NCI-H2171 treated with DMSO at 0.1 percent for 48 hours (cell line): ENCODE results near the gene LIX1.

Experiments used
- DNase-seq: peaks from one replicate; lab custom pipeline; 2025; lab: John Stamatoyannopoulos, UW

LIX1 gene

DNA sequence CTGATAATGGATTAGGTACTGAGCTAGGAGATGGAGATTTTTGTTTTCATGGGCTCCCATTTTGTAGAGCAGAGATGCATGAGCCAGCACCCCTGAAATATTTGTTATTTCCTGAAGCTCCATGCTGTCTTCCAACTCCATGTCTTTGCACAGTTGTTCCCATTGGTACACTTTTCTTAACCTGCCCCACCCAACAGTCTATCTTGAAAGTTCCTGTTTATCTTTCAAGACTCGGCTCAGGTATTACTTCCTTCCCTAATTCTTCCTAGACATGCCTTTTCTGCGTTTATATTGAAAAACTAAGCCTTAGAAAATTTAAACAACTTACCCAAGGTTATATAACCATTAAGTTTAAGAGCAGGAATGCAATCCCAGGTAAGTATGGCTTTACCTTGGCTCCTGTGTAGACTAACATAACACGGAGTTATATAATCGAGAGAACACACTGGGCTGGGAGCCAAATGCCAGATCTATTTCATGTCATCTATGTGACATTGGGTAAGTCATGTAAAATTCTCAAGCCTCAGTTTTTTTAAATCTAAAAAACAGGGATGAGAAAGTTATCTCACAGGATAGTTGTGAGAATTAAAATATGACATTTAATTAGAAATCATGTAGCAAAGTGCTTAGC, 67.4 kb downstream of the LIX1 start:
- peak; percentile 0 for DNase-seq

DNA sequence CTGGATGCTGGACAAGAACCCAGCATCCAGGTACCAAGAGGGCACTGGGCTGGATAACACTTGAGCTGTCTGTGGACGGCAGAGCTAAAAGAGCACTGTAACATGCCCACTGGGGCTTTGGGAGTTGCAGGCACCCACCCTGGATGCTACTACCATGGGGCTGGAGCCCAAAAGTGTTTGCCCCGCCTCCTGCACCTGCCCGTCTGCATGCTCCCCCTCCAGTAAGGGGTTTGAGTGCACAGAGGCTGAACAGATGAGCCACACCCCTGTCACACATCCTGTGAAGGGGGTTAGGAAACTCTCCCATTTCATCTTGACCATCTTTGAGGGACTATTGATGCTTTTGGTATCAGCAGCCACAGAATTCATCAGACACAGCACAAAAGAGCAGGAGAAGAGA, 69.0 kb downstream of the LIX1 start:
- DNase-seq = no peak

DNA sequence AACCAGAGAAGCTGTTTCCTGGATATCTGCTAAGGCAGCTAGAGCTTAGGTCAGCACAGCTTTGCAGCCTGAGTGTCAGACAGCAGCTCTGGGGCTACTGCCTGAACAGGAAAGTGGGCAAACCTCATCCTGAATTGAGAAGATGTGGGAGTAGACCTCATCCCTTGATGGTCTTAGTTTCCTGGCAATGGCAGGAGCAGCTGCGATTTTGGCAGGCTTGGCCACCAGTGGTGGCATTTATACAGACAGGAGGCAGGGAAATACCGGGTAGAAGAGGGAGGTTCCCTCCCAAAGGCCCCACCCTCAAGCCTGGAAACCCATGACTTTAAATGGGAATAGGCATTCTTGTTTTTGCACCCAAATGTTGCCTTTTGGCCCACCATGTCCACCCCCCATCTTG, 69.7 kb downstream of the LIX1 start:
- DNase-seq = no peak

DNA sequence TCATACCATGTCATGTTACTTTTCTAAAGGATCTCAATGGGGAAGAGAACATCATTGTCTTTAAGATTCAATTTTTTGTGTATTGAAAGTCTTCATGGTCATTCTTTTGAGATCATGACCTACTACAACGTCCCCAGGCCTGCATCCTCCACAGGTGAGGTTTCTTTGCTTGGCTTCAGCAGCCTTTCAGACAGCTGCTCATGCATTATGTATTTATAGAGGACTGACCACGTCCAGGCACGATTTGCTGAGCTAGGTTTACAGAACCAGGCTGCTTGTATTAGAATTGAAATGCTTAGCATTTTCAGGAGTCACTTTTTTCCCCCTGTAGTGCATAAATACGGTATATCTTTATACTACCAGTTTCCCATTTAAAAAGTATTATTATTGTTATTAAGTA, 70.4 kb downstream of the LIX1 start:
- DNase-seq = no peak

DNA sequence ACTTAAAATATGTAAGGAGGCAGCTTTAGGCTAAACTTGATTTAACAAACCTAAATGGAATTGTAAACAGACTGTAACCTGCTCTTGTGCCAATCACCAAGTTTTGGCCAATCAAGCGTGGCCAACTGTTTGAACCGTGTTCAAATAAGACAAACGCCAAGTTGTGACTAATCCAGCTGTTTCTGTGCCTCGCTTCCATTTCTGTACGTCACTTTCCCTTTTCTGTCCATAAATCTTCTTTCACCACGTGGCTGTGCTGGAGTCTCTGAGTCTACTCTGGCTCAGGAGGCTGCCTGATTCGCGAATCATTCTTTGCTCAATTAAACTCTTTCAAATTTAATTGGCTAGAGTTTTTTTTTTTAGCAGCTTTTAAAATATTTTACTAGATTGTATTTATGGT, 71.3 kb downstream of the LIX1 start:
- no peak for DNase-seq

DNA sequence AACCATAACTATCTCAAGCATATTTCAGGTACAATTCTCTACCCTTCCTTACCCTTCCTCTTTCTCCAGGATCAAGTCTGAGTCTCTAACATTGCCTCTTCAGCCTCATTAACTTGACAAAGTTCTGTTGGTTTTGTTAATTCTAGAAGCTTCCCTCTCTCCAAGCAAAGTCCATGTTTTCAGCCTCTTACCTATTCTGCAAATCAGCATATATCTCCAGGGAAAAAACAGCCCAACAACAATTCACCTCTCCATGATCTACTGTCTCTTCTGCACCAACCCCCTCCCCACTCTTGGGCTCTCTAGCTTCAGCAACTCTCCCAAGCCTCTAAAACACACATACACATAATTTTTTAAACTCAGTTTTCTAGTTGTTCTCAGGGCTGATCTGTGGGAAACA, 72.2 kb downstream of the LIX1 start:
- DNase-seq = no peak

DNA sequence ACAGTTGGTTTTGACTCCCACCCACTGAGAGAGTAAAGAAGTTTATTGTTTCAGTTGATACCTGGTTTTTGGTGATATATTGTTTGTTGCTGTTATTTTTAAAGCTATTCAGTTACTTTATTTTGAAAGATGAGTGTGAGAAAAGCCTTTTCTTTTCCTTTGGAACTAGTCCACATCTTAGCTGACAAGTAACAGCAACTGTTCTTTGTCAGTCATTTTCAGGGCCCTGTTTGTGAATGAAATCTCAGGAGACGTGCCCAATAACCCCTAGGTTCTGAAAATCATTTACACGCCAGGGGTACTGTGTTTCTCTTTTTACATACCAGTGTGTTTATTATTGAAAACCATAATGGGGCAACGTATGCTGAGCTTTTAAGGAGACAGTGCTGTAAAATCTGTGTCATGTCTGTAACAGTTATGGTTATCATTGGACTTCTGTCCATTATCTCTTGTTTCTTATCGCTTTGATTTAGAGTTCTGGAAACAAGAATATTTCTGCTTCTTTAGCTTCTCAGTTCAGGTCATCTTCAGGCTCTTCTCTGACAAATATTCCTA, 75.0 kb downstream of the LIX1 start:
- no peak for DNase-seq

DNA sequence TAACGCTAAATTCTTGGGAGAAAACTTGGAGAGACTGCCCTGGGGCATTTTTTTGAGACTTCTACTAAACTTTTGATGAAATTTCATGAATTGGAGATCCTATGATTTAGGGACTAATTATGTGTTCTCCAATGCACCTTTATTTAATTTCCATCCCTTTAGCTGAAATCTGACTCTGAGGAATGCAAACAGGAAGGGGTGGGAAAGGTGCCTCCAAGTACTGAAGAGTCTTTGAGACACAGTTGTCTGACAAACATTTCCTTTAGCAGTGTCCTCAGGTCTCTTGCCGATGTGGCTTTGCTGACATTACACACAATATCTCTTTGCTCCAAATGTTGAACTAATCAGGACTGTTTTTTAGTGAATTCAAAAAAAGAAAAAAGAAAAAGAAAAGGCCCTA, 76.9 kb downstream of the LIX1 start:
- no peak for DNase-seq

DNA sequence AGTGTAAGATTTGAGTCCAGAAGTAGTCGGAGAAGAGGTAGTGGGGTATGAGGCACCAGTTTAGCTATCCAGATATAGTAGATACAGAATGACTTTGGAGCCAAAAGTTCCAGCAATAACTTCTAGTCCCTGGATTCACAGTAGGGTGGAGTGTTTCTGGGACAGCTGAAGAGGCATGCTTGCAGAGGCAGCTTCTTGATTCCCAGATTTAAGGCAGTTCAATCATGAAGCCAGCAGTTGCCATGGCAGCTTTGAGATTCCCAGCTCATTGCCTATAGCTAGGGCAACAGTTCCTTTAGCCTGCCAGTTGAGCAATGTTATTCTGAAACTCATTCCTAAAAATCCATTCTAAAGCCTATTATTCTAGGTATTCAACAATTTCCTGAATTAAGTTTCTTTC, 79.2 kb downstream of the LIX1 start:
- DNase-seq = no peak

DNA sequence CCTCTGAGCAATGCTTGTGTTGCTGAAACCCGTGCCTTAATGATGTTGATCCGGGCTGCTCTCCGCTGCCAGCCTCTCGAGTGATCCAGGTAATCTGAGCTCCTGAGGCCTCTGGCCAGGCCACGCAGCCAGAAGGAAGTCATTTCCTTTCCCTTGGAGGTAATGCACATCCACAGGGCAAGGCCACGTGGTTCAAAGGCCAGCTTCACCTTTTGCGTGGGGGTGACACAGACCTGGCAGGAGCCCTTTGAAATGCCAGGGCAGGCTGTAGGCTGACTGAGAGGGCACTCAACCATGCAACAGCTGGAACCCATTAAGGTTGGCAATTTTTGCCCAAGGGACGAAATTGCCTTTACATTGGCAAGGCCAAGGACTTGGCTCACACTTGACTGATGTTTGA, 80.4 kb downstream of the LIX1 start:
- DNase-seq = no peak

DNA sequence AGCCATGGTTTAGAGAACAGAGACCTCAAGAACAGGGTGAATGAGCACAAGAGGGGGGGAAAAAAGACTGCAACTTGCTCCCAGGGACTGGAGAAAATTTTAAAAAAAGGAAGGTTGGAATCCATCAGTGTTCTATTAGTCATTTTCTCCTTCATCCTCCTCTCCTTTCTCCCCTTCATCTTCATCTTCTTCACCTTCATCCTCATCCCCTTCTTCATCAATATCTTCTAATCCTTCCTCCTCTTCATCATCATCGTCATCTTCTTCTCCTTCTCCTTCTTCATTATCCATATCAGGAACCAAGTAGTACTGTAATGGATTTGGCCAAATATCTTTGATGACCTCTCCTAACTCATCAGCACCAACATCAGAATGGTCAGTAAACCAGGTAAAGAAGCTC, 86.1 kb downstream of the LIX1 start:
- DNase-seq = no peak

DNA sequence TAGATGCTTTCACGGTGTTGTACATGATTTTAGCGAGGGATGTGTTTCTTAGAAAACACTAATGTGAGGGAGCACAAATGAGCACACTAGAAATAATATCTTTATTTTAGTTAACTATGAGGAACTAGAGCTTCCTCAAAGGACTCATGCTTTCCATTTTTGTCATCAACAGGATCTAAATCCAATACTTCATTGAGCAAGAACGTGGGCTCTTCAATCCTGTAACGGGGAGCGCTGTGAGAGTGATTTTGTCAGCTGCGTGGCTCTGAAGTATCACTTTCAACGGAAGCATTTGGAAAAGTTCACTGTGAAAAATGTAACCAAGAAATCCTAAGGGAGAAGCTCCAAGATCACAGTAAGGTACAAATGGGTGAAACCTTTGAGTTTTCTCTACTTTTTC, 93.2 kb downstream of the LIX1 start:
- no peak for DNase-seq

DNA sequence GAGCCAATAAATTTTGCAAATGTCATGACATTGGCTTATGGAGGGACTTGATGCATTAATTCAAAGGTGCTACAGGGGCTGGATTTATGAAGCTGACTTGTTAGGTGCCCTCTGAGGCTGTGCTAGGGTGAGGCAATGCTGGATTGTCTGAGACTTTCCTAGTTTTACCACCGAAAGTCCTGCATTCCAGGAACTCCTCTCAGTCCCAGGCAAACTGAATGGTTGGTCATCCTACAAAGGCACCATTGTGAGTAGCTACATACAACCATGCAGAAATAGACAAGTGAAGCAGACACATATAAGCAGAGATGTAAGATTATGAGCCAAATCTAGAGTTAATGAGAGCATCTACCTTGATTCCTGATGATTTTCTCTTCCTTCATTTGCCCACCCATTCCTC, 95.3 kb downstream of the LIX1 start:
- no peak for DNase-seq

DNA sequence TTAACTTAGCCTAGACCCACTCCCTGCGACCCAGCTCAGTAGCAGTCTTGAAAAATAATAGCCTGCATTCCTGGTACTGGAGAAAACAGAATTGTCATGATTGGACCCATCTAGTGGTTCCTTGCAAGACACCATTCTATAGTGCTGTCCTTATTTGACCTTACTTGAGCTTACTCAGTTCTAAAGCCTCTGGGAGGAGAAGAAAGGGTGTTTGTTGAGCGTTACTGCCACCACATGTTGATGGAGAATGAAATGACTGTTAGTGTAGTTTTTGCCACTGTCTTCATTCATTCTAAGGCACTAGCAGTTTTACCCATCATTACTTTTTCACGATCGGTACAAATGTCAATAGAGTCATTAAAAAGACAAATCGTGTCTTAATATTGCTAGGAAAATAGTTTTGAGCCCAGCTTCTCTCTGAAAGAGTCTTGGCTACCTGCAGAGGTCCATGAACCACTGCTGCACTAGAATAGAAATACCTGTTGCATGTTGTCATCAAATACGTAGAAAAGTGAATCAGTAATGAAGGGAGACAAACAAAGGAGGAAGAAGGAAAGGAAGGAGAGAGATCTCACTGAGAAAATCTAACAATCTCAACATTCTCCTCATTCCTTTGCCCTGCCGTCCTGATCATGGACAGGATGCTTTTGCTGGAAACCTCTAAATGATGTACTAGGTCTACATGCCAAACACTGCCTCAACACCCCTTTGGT, 96.0 kb downstream of the LIX1 start:
- no peak for DNase-seq

DNA sequence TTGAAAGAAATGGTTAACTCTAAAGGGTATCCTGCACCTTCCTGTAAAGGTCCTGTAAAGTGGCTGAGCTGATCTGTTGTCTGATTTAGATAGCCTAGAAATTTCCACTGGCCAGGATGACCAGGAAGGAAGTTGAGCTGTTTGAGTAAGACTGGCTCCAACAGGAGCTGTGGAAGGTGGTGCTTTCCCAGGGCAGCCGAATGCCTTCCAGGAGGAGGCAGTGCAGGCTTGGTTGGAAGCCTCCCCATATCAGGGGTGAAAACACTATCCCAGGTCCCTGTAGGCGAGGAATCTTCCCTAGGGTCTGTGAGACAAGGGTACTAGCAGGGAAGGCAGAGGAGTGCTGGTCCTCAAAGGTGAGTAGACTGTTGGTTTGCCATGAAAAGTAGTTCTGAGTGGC, 98.4 kb downstream of the LIX1 start:
- DNase-seq = no peak

DNA sequence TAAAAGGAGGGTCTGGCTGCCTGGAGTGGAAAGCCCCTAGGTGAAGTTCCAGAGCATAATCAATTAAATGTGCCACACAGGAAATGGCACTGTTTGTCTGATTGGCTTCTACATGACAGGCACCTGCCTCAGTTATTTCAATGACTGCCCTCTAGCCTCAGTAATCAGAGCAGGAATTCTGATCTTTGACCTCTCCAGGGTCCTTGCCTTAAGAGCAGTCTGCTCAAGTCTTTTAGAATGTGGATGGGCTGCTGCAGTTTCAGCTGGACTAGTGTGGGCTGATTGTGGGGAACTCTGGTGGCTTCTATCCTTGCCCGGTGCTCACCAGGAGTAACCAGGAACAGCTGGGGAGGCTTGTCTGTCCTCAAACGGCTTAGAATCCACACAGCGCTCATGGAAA, 98.9 kb downstream of the LIX1 start:
- no peak for DNase-seq

DNA sequence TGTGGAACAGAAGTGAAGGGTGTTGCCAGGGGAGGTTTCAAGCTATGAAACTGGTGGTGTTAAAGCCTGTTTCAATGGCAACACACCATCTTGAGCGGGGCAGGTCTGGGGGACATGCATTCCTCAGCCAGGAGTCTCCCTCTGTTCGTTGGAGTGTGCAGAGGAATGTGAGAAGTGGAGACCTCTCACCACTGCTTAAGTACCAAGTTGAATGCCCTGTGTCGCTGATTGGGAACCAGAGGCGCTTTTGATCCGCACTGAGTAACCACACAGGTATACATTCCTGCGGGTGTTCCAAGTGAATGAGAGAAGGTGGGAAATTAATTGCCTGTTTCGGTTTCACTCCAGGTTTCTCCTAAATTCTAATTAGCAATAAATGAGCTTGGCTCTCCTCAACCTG, 99.4 kb downstream of the LIX1 start:
- no peak for DNase-seq
